A549 treated with Hydrocortisone at 1 μM for 4 hours (cell line): ENCODE measurements around the gene TRIM10. TPM values are rescaled to one million over a fixed set of nuclear protein-coding genes. Genes with fewer than 3 reads are reported as not detected.

ENCODE experiments used
- total RNA-seq: library from RNA; stranded (reverse); fragments of 200-300 nt; extraction: Qiagen RNA extraction; gene quantifications from 5 replicates; pipeline ENCODE4 v1.2.3, GENCODE V29; 2022

Gene TRIM10
- total RNA-seq, result not detected in 5 replicates

GRCh38 chr6:30160785-30161531 is at the start of gene TRIM10:
Gene TRIM10, minus strand, starts transcription at chr6:30161211. Its CDS starts 353 bp downstream, at chr6:30160858.

GRCh38 chr6:30163090-30163917 is 2.3 kb upstream of the TRIM10 start, which contains the start of gene TRIM15:
Gene TRIM15, plus strand, starts transcription at chr6:30163546. Its CDS starts 139 bp downstream, at chr6:30163685.

DNA sequence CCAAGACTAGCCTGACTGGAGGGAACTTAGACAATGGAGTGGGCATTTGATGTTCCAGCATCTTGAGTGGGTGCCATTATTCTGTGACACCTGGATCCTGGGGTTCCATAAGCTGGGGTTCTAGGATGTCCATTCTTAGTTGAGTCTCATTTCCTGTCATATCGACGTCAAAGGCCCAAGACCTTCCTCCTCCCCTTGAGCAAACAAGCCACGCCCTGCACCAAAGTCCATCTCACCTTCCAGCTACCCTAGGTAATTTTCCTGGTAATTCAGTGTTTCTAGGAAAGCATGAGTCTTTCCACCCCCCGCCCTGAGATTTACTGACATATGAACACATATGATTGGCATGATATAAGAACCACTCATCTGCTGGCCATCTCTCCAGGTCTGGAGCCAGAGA is 25.3 kb downstream of the TRIM10 start, which contains the start of gene TRIM40:
TSS of gene TRIM40 (plus strand) at position 384 of the 400 bp plus-strand sequence. CDS start 897 bp downstream, outside the sequence.

GRCh38 chr6:30113003-30113759 is 47.8 kb downstream of the TRIM10 start, which contains the start of gene TRIM31:
Gene TRIM31, minus strand, starts transcription at chr6:30113090. Its CDS starts 285 bp downstream, at chr6:30112805.

Other genes starting within 250 kb of the TRIM10 start
- 127 to 153 TPM (median 136 TPM) in 5 replicates for gene HLA-A, start 218.7 kb downstream of the TRIM10 start, total RNA-seq
- gene POLR1H, start 99.9 kb downstream of the TRIM10 start, total RNA-seq, result 28.8 to 35.3 TPM (median 34.0 TPM) in 5 replicates
- 40.1 to 41.4 TPM (median 40.2 TPM) in 5 replicates for gene PPP1R11, start 94.0 kb downstream of the TRIM10 start, total RNA-seq
- 0.05 to 0.06 TPM (median 0.05 TPM) in 3 of 5 replicates, not detected in the others for gene RNF39, start 85.4 kb downstream of the TRIM10 start, total RNA-seq
- gene TRIM31, start 48.1 kb downstream of the TRIM10 start, total RNA-seq, result 0.56 to 0.85 TPM (median 0.63 TPM) in 5 replicates
- gene TRIM40, start 25.1 kb downstream of the TRIM10 start, total RNA-seq, result not detected in 5 replicates
- gene TRIM15, start 2.3 kb upstream of the TRIM10 start, total RNA-seq, result not detected in 5 replicates
- gene TRIM26, start 52.2 kb upstream of the TRIM10 start, total RNA-seq, result 24.5 to 31.0 TPM (median 25.9 TPM) in 5 replicates
- 6.8 to 8.2 TPM (median 7.2 TPM) in 5 replicates for gene TRIM39, start 165.7 kb upstream of the TRIM10 start, total RNA-seq
- 50.6 to 75.7 TPM (median 66.9 TPM) in 5 replicates for gene RPP21, start 183.9 kb upstream of the TRIM10 start, total RNA-seq